SU-DHL-6 (cell line): Measurements from ENCODE around the gene ENOX1.
"Not testable (repeated sequence)": the region's sequence is repeated elsewhere in the genome, so short reads cannot be mapped to it uniquely, and the experiment has no call there.

Experiments used
- H2AFZ ChIP-seq: fragments of 200-600 bp; sonication (generic); 2 replicates; pipeline ENCODE4 v1.6.1; 2014; ENCODE audit warnings: low read depth, mild to moderate bottlenecking, moderate library complexity, mixed read lengths, antibody characterized with exemption, low read length; ENCODE audit not compliant: severe bottlenecking
- H3F3A ChIP-seq: fragments of 200-600 bp; shearing (Covaris generic); 2 replicates; pipeline ENCODE4 v1.6.0; 2016; ENCODE audit warnings: antibody characterized with exemption, mild to moderate bottlenecking; ENCODE audit not compliant: insufficient read depth
- H3K27ac ChIP-seq: fragments of 200-600 bp; sonication (generic); 2 replicates; pipeline ENCODE4 v1.5.1; 2016; ENCODE audit warnings: low read depth, mild to moderate bottlenecking, low read length, moderate library complexity, mixed read lengths
- H3K27me3 ChIP-seq: fragments of 200-600 bp; sonication (generic), shearing (Covaris generic); 2 replicates; pipeline ENCODE4 v1.6.0; 2014; ENCODE audit warnings: mild to moderate bottlenecking, low read length
- H3K36me3 ChIP-seq: fragments of 200-600 bp; sonication (generic); 2 replicates; pipeline ENCODE4 v1.6.1; 2014; ENCODE audit warnings: mild to moderate bottlenecking, low read length, mixed read lengths
- H3K4me2 ChIP-seq: fragments of 300-600, 200-600 bp; shearing (Covaris generic), sonication (generic); 2 replicates; pipeline ENCODE4 v1.6.0; 2014; ENCODE audit warnings: low read length, low read depth, mild to moderate bottlenecking; ENCODE audit not compliant: poor library complexity, severe bottlenecking
- H3K4me3 ChIP-seq: fragments of 200-600 bp; sonication (generic); 2 replicates; pipeline ENCODE4 v1.5.1; 2014; ENCODE audit warnings: antibody characterized with exemption, low read length, mild to moderate bottlenecking, mixed read lengths; ENCODE audit not compliant: insufficient read depth, poor library complexity, severe bottlenecking
- H3K79me2 ChIP-seq: fragments of 200-600 bp; sonication (generic); 2 replicates; pipeline ENCODE4 v1.6.1; 2014; ENCODE audit warnings: mild to moderate bottlenecking, low read length, moderate library complexity; ENCODE audit not compliant: insufficient read depth
- H3K9ac ChIP-seq: fragments of 200-600 bp; sonication (generic); 2 replicates; pipeline ENCODE4 v1.7.0; 2014; ENCODE audit warnings: mild to moderate bottlenecking, low read length
- H3K9me2 ChIP-seq: fragments of 200-600 bp; sonication (generic); replicated peaks from 2 replicates; pipeline ENCODE4 v1.6.1; 2014; ENCODE audit warnings: low read length; ENCODE audit not compliant: insufficient read depth
- H3K9me3 ChIP-seq: fragments of 200-600 bp; sonication (generic); 2 replicates; pipeline ENCODE4 v1.6.1; 2014; ENCODE audit warnings: low read length, mixed read lengths; ENCODE audit not compliant: insufficient read depth
- H4K20me1 ChIP-seq: fragments of 200-600 bp; sonication (generic); 2 replicates; pipeline ENCODE4 v1.6.1; 2014; ENCODE audit warnings: low read depth, mild to moderate bottlenecking, antibody characterized with exemption, low read length, moderate library complexity, mixed read lengths
- EZH2phosphoT487 ChIP-seq: fragments of 200-600 bp; sonication (generic), shearing (Covaris generic); conservative IDR thresholded peaks from 2 replicates; pipeline ENCODE4 v1.6.1; 2018; ENCODE audit warnings: mild to moderate bottlenecking, antibody characterized with exemption, low read length, moderate library complexity, mixed read lengths
- TF ChIP-seq, protein P1 (sequence below): fragments of 200-600 bp; sonication (generic); IDR thresholded peaks from one replicate; pipeline ENCODE4 v1.5.1; 2017; ENCODE audit warnings: antibody characterized with exemption, mild to moderate bottlenecking, low read length, moderate library complexity; ENCODE audit not compliant: insufficient read depth, poor library complexity, severe bottlenecking

Gene ENOX1

DNA sequence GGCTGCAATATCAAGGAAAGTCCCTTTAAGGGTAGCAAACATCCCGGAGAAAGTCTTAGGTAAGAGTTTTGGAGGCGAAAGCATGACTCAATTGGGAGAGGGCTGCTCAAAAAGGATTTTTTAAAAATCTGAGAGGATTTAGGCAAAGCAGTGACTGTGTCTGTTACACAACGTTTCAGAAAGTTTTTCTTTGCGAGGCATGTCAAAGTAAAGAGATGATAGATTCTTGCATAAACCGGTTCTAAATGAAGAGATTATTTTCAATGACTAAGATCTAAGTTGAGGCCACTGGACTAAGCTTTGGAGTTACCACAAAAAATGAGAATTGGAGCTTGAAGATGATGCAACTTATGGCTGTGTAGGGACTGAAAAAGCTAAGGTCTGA is 43.7 kb upstream of the ENOX1 start:
- Histone ChIP-seq H3K36me3 (no peaks in the 10 kb centered on the region), H4K20me1 (no peaks in the 10 kb centered on the region), H3K79me2 (no peaks in the 10 kb centered on the region), H3F3A (no peaks in the 10 kb centered on the region), H3K9me3 (no peaks in the 10 kb centered on the region), H3K4me2 (no peak overlapping the region), H2AFZ (no peak overlapping the region), H3K4me3 (no peak overlapping the region), H3K9me2 (no peaks in the 10 kb centered on the region), H3K9ac (no peak overlapping the region), H3K27ac (no peak overlapping the region), H3K27me3 (no peaks in the 10 kb centered on the region)
- TF ChIP-seq EZH2phosphoT487, result no peak
- TF ChIP-seq, protein P1, sequence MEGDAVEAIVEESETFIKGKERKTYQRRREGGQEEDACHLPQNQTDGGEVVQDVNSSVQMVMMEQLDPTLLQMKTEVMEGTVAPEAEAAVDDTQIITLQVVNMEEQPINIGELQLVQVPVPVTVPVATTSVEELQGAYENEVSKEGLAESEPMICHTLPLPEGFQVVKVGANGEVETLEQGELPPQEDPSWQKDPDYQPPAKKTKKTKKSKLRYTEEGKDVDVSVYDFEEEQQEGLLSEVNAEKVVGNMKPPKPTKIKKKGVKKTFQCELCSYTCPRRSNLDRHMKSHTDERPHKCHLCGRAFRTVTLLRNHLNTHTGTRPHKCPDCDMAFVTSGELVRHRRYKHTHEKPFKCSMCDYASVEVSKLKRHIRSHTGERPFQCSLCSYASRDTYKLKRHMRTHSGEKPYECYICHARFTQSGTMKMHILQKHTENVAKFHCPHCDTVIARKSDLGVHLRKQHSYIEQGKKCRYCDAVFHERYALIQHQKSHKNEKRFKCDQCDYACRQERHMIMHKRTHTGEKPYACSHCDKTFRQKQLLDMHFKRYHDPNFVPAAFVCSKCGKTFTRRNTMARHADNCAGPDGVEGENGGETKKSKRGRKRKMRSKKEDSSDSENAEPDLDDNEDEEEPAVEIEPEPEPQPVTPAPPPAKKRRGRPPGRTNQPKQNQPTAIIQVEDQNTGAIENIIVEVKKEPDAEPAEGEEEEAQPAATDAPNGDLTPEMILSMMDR, result no peak

- not testable (repeated sequence) for H3K4me2 ChIP-seq, H3K9me2 ChIP-seq, H3K36me3 ChIP-seq, H3F3A ChIP-seq, H3K9me3 ChIP-seq, H3K79me2 ChIP-seq, H2AFZ ChIP-seq, H3K27me3 ChIP-seq, H3K4me3 ChIP-seq, H4K20me1 ChIP-seq, H3K27ac ChIP-seq, H3K9ac ChIP-seq
Measured at GRCh38 chr13:43824656-43825055, 37.9 kb upstream of the ENOX1 start.

DNA sequence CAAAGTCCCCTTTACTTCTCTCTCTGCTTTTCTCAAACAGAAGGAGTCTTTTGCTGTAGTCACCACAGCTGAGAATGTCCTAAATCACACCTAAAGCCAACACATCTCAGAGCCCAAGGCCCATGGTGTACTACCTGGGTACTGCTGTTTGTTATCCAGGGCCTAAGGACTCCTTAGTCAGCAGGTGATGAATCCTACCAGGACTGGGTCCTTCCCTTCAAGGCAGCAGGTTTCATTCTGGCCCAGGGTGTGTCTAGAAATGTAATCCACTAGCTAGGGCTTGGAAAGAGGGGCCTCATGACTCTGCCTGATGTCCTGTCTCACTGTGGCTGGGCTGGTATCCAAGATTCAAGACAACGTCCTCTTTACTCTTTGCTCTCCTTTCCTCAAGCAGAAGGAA is 36.2 kb upstream of the ENOX1 start:
- Histone ChIP-seq H4K20me1 (no peaks in the 10 kb centered on the region), H3K4me3 (no peak overlapping the region), H3K79me2 (no peaks in the 10 kb centered on the region), H3K36me3 (no peaks in the 10 kb centered on the region), H3F3A (no peaks in the 10 kb centered on the region), H3K4me2 (no peak overlapping the region), H3K9ac (no peak overlapping the region), H3K9me3 (no peaks in the 10 kb centered on the region), H3K27me3 (no peaks in the 10 kb centered on the region), H3K9me2 (no peaks in the 10 kb centered on the region), H2AFZ (no peak overlapping the region), H3K27ac (no peak overlapping the region)
- TF ChIP-seq EZH2phosphoT487, result no peak
- TF ChIP-seq, protein P1, result no peak

DNA sequence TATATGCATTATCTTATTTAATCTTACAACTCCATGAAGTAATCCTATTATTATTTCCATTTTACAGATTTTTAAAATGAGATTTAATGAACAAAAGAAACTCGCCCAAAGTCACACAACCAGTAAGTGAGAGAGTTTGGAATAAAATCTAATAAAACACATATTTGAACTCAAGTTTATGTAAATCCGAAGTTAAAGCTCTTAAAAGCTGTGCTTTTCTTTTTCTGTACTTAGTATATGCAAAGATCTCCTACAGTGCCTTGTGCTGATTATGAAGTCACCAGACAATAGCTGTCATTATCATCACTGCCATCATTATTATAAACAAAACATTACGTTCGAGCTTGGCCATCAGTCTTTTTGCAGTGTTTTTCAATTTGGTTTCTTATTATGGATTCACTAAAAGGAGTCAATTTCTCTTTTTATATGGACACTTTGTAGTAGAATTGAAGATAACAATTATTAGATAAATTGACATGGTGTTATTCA is 29.7 kb upstream of the ENOX1 start:
- no peak overlapping the region for H3K9ac ChIP-seq
- no peak overlapping the region for H3K27ac ChIP-seq
- no peak overlapping the region for H2AFZ ChIP-seq
- no peak for TF ChIP-seq EZH2phosphoT487
- TF ChIP-seq, protein P1, result no peak
- no peaks in the 10 kb centered on the region for H3K79me2 ChIP-seq
- no peaks in the 10 kb centered on the region for H3K9me2 ChIP-seq
- H3F3A ChIP-seq, result no peaks in the 10 kb centered on the region
- no peaks in the 10 kb centered on the region for H3K36me3 ChIP-seq
- no peaks in the 10 kb centered on the region for H4K20me1 ChIP-seq
- H3K4me3 ChIP-seq, result no peak overlapping the region
- no peaks in the 10 kb centered on the region for H3K9me3 ChIP-seq
- no peaks in the 10 kb centered on the region for H3K27me3 ChIP-seq
- H3K4me2 ChIP-seq, result no peak overlapping the region
